Endometrium (tissue), 2 donors: ENCODE data around the gene NOL6.
"Not testable (repeated sequence)": the region's sequence is repeated elsewhere in the genome, so short reads cannot be mapped to it uniquely, and the experiment has no call there.

ENCODE experiments used
- FAIRE-seq: peaks from 2 replicates; lab custom pipeline; 2012; peaks lifted over from hg19 to GRCh38; lab: Jason Lieb, UNC
- donor health status: control.
- donor health status: control.

The NOL6 gene

DNA sequence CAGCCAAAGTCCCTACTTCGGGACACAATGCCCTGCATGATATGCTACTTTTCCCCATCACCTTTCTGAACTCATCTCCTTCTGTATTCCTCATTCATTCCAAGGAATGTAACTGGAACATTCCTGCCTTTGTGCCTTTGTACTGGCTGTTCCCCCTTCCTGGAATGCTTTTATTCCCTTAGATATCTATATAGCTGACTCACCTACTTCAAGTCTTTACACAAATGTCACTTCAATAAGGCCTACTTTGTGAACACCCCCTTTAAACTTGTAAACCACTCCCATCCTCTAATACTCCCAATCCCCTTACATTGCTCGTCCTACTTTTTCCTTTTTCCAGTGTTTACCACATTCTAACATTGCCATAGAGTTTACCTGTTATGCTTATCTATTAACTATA lies 2.4 kb downstream of the NOL6 start:
- no peak for FAIRE-seq

DNA sequence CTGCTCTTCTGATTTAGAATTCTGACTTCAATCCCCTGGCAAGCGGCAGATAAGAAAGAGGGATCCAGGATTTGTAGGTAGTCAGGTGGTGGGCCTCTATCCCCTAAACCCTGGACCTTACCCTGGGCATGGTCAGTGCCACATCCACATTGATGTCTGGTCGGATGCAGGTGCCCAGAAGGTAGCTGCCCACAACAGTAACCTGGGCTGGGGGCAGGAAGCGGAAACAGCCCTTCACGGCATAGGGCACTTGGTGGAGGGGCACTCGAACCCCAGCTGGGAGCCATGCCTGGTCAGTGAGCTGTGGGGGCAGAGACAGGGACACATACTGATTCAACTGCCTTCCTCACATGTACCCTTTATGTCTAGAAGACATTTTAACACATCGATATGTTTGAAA lies 3.8 kb downstream of the NOL6 start:
- no peak for FAIRE-seq

DNA sequence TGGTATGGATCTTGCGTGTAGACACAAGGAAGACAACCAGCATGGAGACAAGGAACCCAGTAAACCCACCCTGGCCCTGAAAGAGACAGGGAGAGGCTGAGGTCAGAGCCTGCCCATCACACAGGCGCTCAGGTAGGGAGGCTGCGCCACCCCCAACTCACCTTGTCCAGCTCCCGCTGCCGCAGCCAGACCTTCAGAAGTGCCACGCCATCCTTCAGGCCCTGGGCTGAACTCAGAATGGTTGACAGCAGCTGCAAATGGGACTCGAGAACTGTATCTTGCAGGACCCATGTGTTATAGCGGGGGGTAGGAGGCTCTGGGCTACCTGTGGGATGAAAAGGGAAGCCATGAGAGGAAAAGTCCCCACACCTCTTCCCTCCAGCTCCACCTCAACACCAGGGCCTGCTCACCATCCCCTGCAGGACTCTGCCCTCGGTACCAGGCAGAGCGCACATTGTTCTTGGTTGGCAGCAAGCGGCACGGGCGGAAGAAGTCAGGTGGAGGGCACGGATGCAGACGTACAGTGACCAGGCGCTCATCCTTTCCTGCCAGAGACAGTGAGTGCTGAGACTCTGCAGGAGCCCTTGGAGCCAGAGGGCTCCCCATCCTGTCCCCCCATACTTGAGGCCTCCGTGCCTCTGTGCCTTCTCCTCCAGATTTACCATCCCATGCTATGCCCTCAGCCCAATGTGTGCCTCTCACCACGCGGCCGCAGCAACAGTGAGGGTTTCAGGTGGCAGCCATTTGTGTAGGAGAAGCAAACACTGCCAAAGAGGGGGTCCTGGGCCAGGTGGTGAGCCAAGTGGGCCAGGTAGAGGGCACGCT lies 4.7 kb downstream of the NOL6 start:
- no peak for FAIRE-seq

DNA sequence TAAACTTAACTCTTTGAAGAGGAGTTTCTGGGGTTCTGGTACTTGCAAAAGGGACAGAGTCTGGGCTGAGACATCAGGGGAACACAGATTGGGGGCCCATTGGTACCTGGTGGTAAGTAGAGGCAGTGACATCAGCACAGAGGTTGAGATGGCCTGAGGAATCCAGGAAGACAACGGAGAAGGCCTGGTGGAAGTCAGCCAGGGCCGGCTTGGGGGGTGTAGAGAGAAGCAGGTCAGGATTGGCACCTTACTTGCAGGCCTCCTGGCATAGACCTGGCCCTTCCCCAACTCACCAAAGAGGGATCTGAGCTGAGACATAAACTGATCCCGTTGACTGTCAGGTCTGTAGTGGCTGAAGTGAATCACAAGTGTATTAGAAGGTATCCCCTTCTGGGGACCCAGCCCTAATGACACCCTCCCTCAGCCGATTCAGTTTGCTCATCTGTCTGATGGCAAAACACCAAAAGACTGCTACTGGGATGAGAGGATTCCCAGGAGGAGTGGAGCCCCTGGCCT lies 5.5 kb downstream of the NOL6 start:
- FAIRE-seq = no peak

DNA sequence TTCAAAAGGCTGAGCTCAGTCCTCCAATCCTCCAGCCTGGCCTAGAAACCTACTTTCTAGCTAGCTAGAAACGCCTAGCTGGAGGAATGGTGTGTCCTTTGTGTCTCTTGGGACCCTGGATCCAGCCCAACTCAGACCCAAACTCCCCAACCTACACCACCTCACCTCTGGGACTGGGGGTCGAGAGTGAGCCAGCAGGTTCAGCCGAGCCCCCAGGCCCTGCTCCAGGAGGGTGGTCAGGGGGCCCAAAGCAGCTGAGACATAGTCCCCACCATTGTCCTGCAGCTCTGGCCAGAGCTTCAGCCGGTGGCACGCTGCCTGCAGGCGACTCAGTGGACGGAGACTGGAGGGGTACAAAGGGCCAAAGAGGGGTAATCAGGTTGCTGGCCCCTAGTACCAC lies 6.2 kb downstream of the NOL6 start:
- FAIRE-seq = no peak

DNA sequence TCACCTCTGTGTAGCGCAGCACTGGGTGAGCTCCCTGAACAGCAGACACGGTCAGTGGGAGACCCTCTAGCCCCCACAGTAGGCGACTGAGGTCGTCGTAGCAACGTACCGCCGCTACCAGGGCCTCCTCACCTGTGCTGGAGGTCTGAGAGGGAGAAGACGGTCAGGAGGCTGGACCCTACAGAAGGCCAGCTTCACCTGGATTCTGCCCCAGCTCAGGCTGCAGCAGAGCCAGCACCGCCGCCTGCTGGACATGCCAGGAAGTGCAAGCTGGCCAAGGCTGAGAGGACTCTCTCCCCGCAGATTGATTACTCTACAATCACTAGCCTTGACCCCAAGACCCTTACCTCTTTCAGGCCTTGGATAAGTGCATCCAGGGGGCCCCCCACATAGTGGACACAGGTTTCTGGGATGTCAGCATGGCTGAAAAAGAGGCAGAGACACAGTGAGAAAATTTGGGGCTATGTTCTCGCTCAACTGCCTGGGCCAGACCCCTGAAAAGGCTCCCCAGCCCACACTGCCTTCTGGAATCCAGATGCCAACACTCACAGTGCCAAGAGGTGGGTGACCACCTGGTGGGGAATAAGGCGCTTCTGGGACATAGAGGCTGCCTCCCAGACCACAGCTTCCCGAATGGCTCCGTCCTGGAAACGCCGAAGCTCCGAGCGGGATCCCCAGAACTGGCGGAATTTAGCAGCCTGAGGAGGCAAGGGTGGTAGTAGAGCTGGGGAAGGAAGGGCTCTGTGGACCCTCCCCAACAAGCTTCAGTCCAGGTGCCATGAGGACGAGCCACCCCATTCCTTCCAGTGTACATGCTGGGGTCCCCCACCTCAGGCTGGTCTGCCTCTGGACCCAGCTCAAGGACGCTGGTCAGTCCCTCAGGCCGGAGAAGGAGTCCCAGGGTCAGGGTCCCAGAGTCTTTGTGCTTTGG lies 6.9 kb downstream of the NOL6 start:
- no peak for FAIRE-seq

DNA sequence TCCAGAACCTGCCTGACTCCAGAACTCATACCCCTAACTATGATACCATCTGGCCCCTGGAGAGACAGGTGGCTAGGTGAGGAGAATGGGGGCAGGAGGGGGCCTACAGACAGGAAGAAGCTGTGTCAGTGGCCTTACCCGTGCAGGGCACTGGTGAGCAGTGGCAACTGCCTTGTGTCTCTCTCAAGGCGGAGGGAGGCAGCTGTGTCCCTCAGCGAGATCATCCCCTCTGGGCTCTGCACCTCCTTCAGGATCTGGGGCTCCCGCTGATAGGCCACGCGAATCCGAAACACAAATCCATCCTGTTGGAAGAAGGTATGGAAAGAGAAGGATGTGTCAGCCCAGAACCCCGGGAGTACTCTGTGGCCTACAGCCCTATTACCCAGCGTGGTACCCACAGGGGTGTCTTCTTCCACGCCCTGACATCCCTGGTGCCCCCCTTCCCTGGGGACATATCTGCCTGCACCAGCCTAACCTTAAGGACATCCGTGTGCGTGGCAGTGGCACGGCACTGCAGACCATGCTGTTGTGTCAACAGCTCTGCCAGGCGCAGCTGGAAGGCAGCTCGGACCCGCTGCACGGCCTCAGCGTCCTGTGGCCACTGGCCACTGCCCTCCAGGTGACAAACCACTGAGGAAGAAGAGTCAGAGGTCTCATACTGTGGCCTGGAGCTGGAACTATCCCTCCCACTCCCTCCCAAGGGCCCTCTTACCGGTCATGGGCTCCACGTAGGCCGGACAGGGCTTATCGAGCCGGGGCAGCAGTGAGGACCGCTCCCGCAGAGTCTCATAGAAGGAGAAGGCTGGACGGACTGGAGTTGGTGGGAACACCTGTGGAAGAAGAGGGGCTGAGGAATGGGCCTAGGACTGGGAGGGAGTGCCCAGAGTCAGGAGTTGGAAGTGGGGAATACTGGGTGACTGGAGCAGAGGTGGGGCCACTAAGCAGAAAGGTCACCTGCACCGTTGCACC lies 7.8 kb downstream of the NOL6 start:
- no peak for FAIRE-seq

DNA sequence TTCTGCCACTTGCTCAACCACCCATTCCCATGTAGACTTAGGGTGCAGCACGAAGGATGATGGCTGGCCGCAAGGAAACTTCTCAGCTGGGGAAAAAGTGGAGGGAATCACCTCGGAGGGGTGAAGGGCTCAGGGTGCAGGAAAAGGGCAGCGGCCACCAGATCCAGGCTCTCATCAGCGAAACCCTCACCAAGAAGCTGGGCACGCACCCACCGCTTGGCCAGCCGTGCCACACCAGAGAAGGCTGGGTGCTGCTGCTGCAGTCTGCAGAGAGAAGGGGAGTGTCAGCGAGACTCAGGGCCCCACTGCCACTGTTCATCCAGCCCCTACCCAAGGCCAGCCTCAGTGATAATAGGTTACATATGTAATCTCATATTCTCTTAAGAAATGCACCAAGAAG lies 8.6 kb downstream of the NOL6 start:
- no peak for FAIRE-seq

DNA sequence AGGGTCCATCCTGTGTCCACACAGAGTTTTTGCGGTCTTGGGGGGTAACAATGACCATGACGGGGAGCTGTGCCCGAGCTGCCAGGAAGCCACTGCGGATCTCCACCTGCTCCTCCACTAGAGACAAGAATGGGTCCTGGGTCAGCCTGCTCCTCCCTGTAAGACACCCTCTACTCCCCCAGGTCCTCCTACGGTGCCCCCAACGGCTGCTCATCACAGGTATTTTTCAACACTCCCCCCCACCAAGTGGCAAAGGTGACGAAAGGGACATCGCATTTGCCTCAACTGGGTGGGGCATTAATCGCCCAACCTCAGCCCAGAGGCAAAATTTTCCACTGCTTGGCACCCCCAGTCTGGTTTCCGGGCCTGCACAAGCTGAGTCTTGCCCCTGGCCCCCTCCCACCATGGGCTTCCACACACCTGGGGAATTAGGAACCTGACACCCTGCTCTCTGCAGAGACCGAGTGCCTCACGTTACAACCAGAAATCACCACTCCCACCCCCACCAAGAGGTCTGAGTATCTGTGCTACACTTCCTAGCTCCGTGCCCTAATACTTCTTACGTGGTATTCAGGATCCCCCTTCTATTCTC lies 9.6 kb downstream of the NOL6 start:
- FAIRE-seq = no peak

DNA sequence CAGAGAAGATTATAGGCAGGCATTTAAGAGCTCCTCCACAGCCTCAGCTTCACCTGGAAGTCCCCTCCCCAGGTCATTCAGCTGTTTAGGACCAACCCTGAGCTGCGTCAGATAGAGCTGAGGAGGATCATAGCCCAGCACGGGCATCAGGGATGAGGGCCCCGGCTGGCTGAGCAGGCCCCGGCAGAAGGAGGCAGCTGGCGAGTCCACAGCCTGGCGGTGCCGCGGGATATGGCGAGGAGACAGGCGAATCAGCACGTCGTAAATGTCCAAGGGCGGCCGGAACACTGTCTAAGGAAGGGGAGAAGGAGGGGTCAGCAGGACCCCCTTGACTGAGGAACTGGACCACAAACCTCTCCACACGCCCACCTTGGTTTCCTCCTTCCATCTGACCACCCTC lies 10.6 kb downstream of the NOL6 start:
- FAIRE-seq = no peak

DNA sequence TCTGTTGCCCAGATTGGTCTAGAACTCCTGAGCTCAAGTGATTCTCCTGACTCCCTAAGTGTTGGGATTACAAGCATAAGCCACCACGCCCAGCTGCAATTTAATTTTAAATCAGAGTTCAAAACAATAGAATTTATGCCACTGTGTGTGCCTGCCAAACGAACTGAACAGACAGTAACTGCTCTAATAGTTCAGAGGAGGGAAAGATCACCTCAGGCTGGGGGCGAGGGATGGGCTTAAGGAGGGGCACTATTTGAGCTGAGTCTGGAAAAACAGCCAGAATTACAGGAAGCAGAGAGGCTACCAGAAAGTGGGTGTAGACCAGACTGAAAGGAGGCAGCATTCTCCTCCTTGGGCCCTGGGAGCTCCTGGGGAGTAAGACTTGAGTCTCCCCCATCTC lies 12.2 kb downstream of the NOL6 start:
- no peak for FAIRE-seq

DNA sequence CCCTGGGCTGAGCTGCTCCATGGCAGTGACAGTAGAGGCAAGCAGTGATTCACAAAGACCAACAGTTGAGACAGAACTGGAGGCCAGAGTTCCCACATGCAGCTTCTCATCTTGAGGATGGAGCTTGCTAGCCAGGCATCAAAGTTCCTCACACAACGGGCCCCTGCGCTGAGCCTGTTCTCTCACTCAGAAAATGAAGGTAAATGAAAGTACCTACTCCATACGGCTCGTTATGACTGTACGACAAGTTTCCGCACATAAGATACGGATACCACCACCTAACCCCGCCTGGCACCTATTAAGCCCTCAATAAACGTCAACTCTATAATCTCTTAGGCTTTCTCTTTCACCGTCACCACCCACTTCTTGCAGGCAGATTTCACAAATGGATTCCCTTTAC lies 12.9 kb downstream of the NOL6 start:
- FAIRE-seq = no peak

DNA sequence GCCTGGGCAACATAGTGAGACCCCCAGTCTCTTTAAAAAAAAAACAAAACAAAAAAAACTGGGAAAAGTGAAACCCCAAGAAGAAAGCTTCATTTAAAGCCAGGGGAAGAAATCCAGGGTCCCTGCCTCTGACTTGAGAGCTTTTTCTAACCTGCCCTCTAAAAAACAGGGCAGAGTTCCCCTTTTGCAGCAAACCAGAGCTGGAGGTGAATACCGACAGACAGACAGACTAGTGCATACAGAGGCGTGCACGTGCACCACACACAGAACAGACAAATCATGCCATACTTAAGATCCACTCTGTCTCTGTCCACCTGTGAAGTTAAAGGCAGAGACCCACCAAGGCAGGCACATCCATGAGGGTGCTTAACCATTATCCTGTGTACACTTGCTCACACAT lies 14.6 kb downstream of the NOL6 start:
- no peak for FAIRE-seq

DNA sequence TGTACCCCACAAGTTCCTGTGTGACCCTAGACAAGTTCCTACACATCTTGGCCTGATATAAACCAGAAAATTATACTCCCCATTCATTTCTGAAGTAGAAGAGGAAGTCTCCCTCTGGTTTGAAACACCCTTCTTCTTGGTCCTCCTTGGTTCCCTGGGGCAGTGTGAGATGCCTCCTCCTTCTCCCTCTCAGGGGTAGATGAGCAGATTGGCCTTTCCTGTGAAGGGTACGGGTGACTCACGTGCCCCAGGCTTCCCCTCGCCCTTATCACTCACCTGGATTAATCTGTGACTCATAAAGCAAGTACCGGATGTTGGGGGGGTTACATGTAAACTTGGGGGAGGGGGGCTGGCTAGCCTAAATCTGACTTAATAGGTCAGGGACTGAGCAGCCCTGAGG lies 15.3 kb downstream of the NOL6 start:
- no peak for FAIRE-seq

DNA sequence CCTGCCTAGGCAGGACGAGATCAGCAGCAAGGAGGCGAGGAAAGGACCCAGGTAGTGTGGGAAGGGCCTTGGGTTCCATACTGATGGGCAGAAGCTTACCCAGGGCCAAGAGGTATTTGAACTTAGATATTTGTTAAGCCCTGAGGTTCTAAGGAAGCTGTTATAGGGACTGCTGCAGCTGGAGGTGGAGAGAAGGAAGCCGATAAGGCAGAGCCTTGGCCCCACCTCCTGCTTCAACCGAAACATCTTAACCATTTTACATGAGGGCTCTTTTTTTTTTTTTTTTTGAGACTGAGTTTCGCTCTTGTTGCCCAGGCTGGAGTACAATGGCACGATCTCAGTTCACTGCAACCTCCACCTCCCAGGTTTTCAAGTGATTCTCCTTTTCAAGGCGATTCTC lies 17.8 kb downstream of the NOL6 start:
- no peak for FAIRE-seq

DNA sequence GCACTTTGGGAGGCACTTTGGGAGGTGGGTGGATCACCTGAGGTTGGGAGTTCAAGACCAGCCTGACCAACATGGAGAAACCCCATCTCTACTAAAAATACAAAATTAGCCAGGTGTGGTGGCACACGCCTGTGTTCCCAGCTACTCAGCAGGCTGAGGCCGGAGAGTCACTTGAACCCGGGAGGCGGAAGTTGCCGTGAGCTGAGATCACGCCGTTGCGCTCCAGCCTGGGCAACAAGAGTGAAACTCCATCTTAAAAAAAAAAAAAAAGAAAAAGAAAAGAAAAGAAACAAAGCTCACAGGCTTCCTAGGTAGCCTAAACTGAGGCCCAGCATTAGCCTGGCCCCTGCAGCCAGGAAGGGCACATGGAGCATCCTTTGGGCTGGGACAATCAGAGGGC lies 18.3 kb downstream of the NOL6 start:
- FAIRE-seq = not testable (repeated sequence)

DNA sequence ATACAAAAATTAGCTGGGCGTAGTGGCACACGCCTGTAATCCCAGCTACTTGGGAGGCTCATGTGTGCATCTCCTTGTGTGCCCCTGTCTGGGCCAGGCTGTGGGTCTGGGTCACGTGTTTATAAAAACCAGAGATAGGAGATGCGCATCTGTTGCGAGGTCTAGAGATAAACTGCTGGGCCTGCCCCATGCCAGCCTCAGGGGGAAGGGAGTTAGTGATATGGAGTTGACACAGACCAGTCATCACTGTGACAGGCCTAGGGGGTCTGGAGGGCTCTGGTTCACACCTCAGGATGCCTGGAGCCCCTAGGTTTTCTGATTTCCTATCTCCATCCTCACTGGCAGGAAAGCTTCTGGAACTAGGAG lies 19.1 kb downstream of the NOL6 start:
- FAIRE-seq = not testable (repeated sequence)

DNA sequence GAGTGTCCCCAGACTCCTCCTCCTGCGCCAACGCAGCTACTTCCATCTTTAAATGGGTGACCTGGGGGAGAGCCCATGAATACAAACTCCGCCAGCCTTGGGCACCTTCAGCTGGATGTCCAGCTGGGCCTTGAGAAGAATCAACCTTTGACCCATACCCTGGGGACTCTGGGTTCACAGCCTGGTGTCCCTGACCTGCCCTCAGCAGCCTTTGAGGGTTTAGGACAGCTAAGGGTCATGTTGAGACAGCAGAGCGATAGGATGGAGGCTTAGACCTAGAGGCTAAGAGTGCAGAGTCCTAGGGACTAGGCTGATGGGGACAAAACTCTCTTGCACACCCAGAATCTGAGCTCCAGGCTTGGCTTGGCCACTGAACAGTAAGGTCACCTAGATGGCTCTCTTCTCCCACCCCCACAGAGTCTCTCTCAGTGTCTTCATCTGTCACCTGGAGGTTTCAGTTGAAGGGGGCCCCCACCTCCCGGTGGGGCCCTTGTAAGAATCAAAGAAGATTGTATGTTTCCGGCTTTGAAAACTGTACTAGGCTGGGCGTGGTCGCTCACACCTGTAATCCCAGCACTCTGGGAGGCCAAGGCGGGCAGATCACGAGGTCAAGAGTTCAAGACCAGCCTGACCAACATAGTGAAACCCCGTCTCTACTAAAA lies 19.6 kb downstream of the NOL6 start:
- FAIRE-seq = no peak

DNA sequence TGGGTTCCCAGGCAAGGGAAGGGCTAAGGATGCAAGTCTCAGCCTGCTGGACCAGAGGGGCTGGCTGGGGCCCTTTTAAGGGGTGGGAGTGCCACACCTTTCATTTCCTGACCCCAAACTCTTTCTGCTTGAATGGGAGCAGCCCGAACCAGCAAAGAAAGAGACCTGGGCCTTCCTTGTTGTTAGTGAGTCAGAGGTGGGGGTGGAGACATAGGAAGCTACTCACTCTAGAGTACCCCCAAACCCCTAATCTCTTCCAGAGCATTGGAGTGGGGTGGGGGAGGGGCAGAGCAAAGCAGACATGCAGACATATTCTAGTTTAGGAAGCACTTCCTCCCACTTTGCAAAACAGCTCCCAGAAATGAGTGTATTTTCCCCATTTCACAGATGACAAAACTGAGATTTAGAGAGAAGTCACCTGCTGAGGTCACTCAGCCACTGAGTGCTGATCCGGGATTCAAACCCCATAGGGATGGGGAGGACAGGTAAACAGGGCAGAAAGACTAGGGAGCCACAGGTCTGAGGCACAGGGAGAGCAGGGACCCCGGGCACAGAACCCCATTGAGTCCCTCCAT lies 20.4 kb downstream of the NOL6 start:
- FAIRE-seq = no peak

DNA sequence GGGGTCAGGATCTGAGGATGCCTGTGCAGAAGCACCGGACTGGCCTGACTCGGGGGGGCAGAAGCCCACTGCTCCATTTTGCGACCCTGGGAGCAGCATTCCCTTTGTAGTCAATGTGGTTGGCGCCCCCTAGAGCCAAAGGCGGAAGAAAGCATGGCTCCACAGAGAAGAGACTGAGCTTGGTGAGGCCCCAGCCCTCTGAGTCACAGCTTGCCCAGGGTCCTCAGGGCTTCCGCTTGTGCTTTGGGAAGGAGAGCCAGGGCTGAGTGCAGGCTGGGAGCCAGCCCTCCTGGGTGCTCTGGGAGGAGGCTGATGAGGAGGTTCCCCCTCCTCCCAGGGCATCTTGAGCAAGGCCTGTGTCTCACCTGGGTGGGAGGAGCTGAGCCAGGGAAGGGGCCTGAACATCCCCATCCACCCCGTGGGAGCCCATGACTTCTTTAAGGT lies 20.9 kb downstream of the NOL6 start:
- FAIRE-seq = no peak
